GM12891 (cell line): ENCODE results near the gene ACSM3.

Experiments
- POLR2A ChIP-seq: IDR thresholded peaks from 2 replicates; pipeline ENCODE4 v1.6.1; 2011; ENCODE audit warnings: low read depth, low read length, control low read depth
- POLR2AphosphoS5 ChIP-seq: IDR thresholded peaks from 2 replicates; pipeline ENCODE4 v1.6.1; 2011; ENCODE audit warnings: low read depth, low read length, control low read depth
- TAF1 ChIP-seq: IDR thresholded peaks from 2 replicates; pipeline ENCODE4 v1.6.1; 2011; ENCODE audit warnings: low read depth, low read length, control low read depth

DNA sequence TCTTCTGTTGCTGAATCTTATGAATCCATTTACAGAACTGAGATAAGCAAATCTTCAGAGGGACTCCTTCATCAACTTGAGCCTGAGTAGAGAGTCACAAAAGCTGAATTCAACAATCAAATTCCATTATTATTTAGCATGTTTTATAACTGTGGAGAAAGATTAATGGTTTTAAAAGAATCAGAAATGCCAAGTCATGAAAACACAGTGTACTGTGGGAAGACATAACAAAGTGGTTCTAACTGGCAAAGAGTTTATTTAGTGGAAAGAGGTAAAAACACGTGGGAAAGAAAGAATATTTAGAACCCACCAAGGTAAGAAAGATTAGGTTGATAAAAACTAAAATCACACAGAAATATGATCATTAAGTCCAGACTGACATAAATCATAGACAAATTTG lies 37.5 kb downstream of the ACSM3 start:
- TF ChIP-seq POLR2AphosphoS5 (no peak), POLR2A (no peak), TAF1 (no peak)
